Erythroblast (primary cell): ENCODE data around the gene MED13L.

Experiments used
- GATA1 ChIP-seq: IDR thresholded peaks from 2 replicates; pipeline ENCODE4 v1.6.1; 2011; ENCODE audit warnings: low read depth, mild to moderate bottlenecking, control low read depth, low read length, moderate library complexity
- POLR2A ChIP-seq: IDR thresholded peaks from 2 replicates; pipeline ENCODE4 v1.6.1; 2011; ENCODE audit warnings: mild to moderate bottlenecking, low read length

GRCh38 chr12:116006141-116006540 lies 271.4 kb downstream of the MED13L start:
- TF ChIP-seq POLR2A (no peak), GATA1 (no peak)
